Prostate gland (tissue), 2 donors: Measurements from ENCODE around the gene GNPAT.
"Not testable (repeated sequence)": the region's sequence is repeated elsewhere in the genome, so short reads cannot be mapped to it uniquely, and the experiment has no call there.

Source experiments
- CTCF ChIP-seq, 4 experiments: fragments of 200-600 bp in 2 of 4; fragments of 450-650 bp in 2 of 4; sonication (generic) in 2 of 4; IDR thresholded peaks; 1 replicate in 3 of 4; 2 replicates in 1 of 4; pipeline ENCODE4 v1.5.1; 2016 to 2019; ENCODE audit warnings: antibody characterized with exemption in 4 of 4, mild to moderate bottlenecking in 2 of 4, moderate library complexity in 2 of 4
- POLR2A ChIP-seq: fragments of 450-650 bp; IDR thresholded peaks from one replicate; pipeline ENCODE4 v1.6.1; 2016; ENCODE audit warnings: antibody characterized with exemption, mild to moderate bottlenecking

GRCh38 chr1:231212301-231212700 is 28.7 kb upstream of the GNPAT start:
- TF ChIP-seq CTCF (IDR thresholded peaks at IDR 0.05); POLR2A: not testable (repeated sequence)
